Central memory CD8-positive, alpha-beta T cell (primary cell): ENCODE results near the gene RAB24.
A peak's percentile ranks its signal among the peaks of the same experiment; 100 is the strongest.
"Not testable (repeated sequence)": the region's sequence is repeated elsewhere in the genome, so short reads cannot be mapped to it uniquely, and the experiment has no call there.

Experiments used
- ATAC-seq: fragments of 150-1000 bp; cut with Tn5 transposase; replicated peaks from 2 replicates; pipeline ENCODE4 v1.10.0; 2022; ENCODE audit warnings: mild to moderate bottlenecking, moderate FRiP score, moderate number of reproducible peaks; ENCODE audit not compliant: poor library complexity, severe bottlenecking; ENCODE audit errors: extremely low read depth
- DNase-seq, 2 donors: peaks; one replicate each; pipeline ENCODE4 v3.0.0; 2021; ENCODE audit warnings: low spot score in 2 of 2
- H3K27ac Mint-ChIP-seq: one replicate; pipeline ENCODE4 v1.8.0; 2022; ENCODE audit warnings: low read depth, mild to moderate bottlenecking, moderate library complexity, mixed read lengths
- H3K27me3 Mint-ChIP-seq: one replicate; pipeline ENCODE4 v1.8.0; 2022; ENCODE audit warnings: mixed read lengths
- H3K36me3 Mint-ChIP-seq: one replicate; pipeline ENCODE4 v1.8.0; 2022; ENCODE audit warnings: mild to moderate bottlenecking, moderate library complexity, mixed read lengths; ENCODE audit not compliant: insufficient read depth
- H3K4me1 Mint-ChIP-seq: one replicate; pipeline ENCODE4 v1.8.0; 2022; ENCODE audit warnings: mixed read lengths
- H3K4me3 Mint-ChIP-seq: one replicate; pipeline ENCODE4 v1.8.0; 2022; ENCODE audit warnings: mild to moderate bottlenecking, moderate library complexity, mixed read lengths
- H3K9me3 Mint-ChIP-seq: one replicate; pipeline ENCODE4 v1.8.0; 2022; ENCODE audit warnings: mixed read lengths

Gene RAB24

DNA sequence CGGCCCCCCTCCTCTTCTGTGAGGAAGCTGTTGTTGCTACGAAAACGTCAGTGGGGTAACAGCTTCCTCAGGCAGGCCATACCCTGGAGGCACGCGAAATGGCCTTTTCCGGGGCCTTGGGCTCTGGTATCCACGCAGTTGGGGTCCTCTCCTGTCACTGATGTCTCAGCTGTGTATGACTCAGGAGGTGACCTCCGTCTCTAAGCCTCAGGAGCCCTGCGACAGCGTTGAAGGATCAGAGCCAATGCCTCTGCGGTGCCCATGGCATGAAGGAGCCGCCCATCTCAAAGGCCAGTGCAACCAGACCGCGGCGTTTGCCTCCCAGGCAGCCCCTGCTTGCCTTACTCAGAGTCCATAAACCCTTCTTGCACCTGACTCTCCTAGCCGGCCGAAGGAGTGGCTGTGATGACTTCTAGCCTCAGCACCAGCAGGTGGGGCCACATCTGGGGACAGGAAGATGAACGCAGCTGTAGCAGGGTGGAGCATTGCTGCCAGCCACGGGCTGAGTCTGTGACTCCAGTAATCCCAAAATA, 9.2 kb upstream of the RAB24 start:
- peak; percentile 36 for ATAC-seq
- Mint-ChIP-seq H3K4me3 (peak overlapping the region; percentile 82), H3K27ac (no peak overlapping the region), H3K9me3 (no peaks in the 10 kb centered on the region), H3K36me3 (no peaks in the 10 kb centered on the region), H3K4me1 (peaks cover 34% of the 10 kb centered on the region), H3K27me3 (no peaks in the 10 kb centered on the region)
- no peak for DNase-seq

DNA sequence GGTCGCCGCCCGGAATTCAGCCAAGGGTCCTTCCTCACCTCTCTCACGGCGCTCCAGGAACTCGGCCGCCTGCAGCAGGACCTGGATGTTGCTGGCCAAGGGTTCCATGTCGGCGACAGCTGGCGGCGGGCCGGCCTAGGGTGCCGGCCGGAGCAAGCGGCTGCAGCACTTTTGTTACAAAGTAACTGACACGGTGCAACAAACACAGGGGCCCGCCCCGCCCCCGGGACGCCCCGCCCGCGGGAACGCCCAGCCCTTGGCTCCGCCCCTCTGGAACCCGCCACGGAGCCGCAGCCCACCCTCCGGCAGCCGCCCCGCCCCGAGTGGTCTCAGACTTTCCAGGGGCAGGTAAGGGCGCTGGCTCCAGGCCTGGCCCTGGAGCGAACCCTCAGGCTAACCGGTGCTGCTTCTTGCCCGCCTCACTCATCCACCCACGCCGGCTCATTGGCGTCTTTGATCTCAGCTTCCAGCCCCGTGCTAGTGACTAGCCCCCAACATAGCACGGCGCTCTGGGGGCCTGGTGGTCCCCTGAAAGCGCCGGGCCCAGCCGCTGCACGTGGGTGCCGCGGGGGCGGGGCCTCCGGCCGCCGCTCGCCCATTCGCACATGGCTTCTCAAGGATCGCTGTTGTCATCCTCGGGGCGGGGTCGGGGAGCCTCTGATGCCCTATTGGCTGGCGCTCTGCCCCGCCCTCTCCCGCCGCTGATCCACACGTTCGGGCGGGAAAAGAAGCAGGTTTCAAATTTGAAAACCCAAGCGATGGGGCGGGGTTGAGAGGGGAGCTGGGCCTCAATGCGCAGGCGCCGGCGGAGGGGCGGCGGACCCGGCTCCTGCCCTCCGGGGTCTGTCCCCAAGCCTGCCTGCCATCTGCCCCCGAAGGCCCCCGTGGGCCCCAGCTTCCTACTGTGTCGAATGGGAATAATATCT, 8.5 kb upstream of the RAB24 start, which contains the start of gene MXD3:
TSS of gene MXD3 (minus strand) at position 176 of the 926 bp plus-strand sequence. CDS start at position 108, 68 bp downstream.
- Mint-ChIP-seq H3K36me3 (no peaks in the 10 kb centered on the region), H3K27me3 (no peaks in the 10 kb centered on the region), H3K4me1 (peaks cover 34% of the 10 kb centered on the region), H3K9me3 (no peaks in the 10 kb centered on the region), H3K27ac (peak within 1 kb of the TSS; percentile 76), H3K4me3 (peak within 1 kb of the TSS; percentile 82)
- ATAC-seq, result peak; percentile 92
- DNase-seq, result peak; percentile 85 to 88

GRCh38 chr5:177311392-177311722, 7.8 kb upstream of the RAB24 start:
- peak overlapping the region; percentile 82 for H3K4me3 Mint-ChIP-seq
- no peak overlapping the region for H3K27ac Mint-ChIP-seq
- DNase-seq (no peak), ATAC-seq (no peak)
- H3K9me3 Mint-ChIP-seq, result no peaks in the 10 kb centered on the region
- peaks cover 5% of the 10 kb centered on the region for H3K36me3 Mint-ChIP-seq
- H3K27me3 Mint-ChIP-seq, result no peaks in the 10 kb centered on the region
- peaks cover 36% of the 10 kb centered on the region for H3K4me1 Mint-ChIP-seq

- Mint-ChIP-seq H3K27me3 (no peaks in the 10 kb centered on the region), H3K27ac (peak overlapping the region; percentile 76), H3K36me3 (peaks cover 7% of the 10 kb centered on the region), H3K4me3 (peak overlapping the region; percentile 82), H3K4me1 (peaks cover 40% of the 10 kb centered on the region), H3K9me3 (no peaks in the 10 kb centered on the region)
- DNase-seq, result no peak
- ATAC-seq, result no peak
Measured at GRCh38 chr5:177310757-177311391, 7.4 kb upstream of the RAB24 start.

- Mint-ChIP-seq H3K27me3 (no peaks in the 10 kb centered on the region), H3K4me3 (peak overlapping the region; percentile 82), H3K4me1 (peaks cover 46% of the 10 kb centered on the region)
Measured at GRCh38 chr5:177310332-177310731, 6.8 kb upstream of the RAB24 start.

GRCh38 chr5:177309351-177310191, 6.1 kb upstream of the RAB24 start:
- ATAC-seq, result no peak
- H3K4me3 Mint-ChIP-seq, result peak overlapping the region; percentile 44
- H3K27me3 Mint-ChIP-seq, result no peaks in the 10 kb centered on the region

More at GRCh38 chr5:177310332-177310731, 6.8 kb upstream of the RAB24 start:
- H3K27ac Mint-ChIP-seq, result peak overlapping the region; percentile 76
- H3K9me3 Mint-ChIP-seq, result no peaks in the 10 kb centered on the region
- ATAC-seq (no peak), DNase-seq (no peak)
- peaks cover 10% of the 10 kb centered on the region for H3K36me3 Mint-ChIP-seq

GRCh38 chr5:177308740-177309139, 5.2 kb upstream of the RAB24 start:
- Mint-ChIP-seq H3K9me3 (no peaks in the 10 kb centered on the region), H3K4me3 (no peak overlapping the region)

More at GRCh38 chr5:177309351-177310191, 6.1 kb upstream of the RAB24 start:
- H3K9me3 Mint-ChIP-seq, result no peaks in the 10 kb centered on the region
- H3K27ac Mint-ChIP-seq, result no peak overlapping the region
- DNase-seq, result peak; percentile 48 to 61
- H3K4me1 Mint-ChIP-seq, result peaks cover 53% of the 10 kb centered on the region
- peaks cover 15% of the 10 kb centered on the region for H3K36me3 Mint-ChIP-seq

DNA sequence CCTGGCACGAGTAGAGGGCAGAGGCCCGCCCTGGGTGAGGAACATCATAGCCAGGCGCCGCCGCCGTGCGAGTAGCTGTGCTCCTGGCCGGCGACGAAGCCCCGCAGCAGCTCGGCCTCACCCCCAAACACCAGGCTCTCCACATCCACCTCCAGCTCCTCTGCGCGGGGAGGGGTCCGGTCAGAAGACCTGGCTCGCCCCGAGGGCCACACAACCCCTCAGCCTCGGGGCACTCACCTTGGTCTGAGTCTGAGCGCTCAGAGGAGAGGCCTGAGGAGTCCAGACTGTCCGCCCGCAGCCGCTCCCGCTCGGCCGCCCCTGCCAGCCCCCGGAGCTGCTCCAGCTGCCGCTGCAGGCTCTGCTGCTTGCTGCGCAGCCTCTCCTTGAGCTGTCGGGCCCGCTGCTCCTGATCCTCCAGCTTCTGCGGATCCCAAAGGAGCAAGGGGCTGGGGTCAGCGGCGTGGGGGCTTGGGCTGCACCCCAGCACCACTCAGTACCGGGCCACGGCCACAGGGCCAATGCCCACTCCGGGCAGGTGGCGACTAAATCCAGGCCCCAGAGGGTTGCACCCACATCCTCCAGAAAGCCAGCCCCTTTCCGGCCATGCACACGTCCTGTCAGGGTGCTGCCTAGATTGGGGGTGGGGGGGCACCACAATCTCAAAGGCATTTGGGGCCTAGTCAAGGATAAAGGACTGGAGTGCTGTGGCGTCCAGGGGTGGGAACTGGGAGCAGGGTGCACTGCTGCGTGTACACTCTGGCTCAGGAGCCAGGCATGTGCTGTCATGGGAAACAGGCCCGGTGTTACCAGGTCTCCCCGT, 4.2 kb upstream of the RAB24 start:
- H3K4me3 Mint-ChIP-seq, result no peak overlapping the region
- H3K9me3 Mint-ChIP-seq, result no peaks in the 10 kb centered on the region
- H3K4me1 Mint-ChIP-seq, result peaks cover 65% of the 10 kb centered on the region
- ATAC-seq (no peak), DNase-seq (no peak)
- no peaks in the 10 kb centered on the region for H3K27me3 Mint-ChIP-seq
- no peak overlapping the region for H3K27ac Mint-ChIP-seq
- H3K36me3 Mint-ChIP-seq, result peaks cover 25% of the 10 kb centered on the region

More at GRCh38 chr5:177308740-177309139, 5.2 kb upstream of the RAB24 start:
- peaks cover 61% of the 10 kb centered on the region for H3K4me1 Mint-ChIP-seq
- no peaks in the 10 kb centered on the region for H3K27me3 Mint-ChIP-seq
- H3K36me3 Mint-ChIP-seq, result peaks cover 23% of the 10 kb centered on the region
- no peak overlapping the region for H3K27ac Mint-ChIP-seq
- DNase-seq (no peak), ATAC-seq (no peak)

- no peak overlapping the region for H3K4me3 Mint-ChIP-seq
- H3K27ac Mint-ChIP-seq, result no peak overlapping the region
- no peaks in the 10 kb centered on the region for H3K9me3 Mint-ChIP-seq
- ATAC-seq (no peak), DNase-seq (no peak)
- no peaks in the 10 kb centered on the region for H3K27me3 Mint-ChIP-seq
- peaks cover 69% of the 10 kb centered on the region for H3K4me1 Mint-ChIP-seq
- H3K36me3 Mint-ChIP-seq, result peaks cover 27% of the 10 kb centered on the region
Measured at GRCh38 chr5:177306674-177307543, 3.4 kb upstream of the RAB24 start.

GRCh38 chr5:177306103-177306640, 2.7 kb upstream of the RAB24 start:
- not testable (repeated sequence) for ATAC-seq, H3K27me3 Mint-ChIP-seq, DNase-seq, H3K9me3 Mint-ChIP-seq, H3K27ac Mint-ChIP-seq
- Mint-ChIP-seq H3K4me1 (peaks cover 69% of the 10 kb centered on the region), H3K36me3 (peaks cover 27% of the 10 kb centered on the region), H3K4me3 (peak overlapping the region; percentile 87)
